HG03097 (cell line): ENCODE data around the gene ATP6V0E2.

ENCODE experiments used
- ATAC-seq: cut with Tn5 transposase; IDR thresholded peaks from one replicate; pipeline ENCODE4 v1.9.1; 2021; ENCODE audit not compliant: unreplicated experiment, low FRiP score

ATP6V0E2 gene

GRCh38 chr7:149860821-149861727 is 12.7 kb upstream of the ATP6V0E2 start:
- no peak for ATAC-seq

GRCh38 chr7:149861728-149862045 is 12.1 kb upstream of the ATP6V0E2 start:
- ATAC-seq: no peak

- no peak for ATAC-seq
Observed at GRCh38 chr7:149862156-149862555, 11.6 kb upstream of the ATP6V0E2 start.

GRCh38 chr7:149863500-149863899 is 10.3 kb upstream of the ATP6V0E2 start:
- no peak for ATAC-seq

- no peak for ATAC-seq
Observed at GRCh38 chr7:149864023-149864422, 9.7 kb upstream of the ATP6V0E2 start.

- no peak for ATAC-seq
Observed at GRCh38 chr7:149864751-149865150, 9.0 kb upstream of the ATP6V0E2 start.

GRCh38 chr7:149865437-149865836 is 8.3 kb upstream of the ATP6V0E2 start:
- ATAC-seq: peak; percentile 42

GRCh38 chr7:149866139-149866778 is 7.5 kb upstream of the ATP6V0E2 start:
- no peak for ATAC-seq

GRCh38 chr7:149866779-149867447 is 6.9 kb upstream of the ATP6V0E2 start:
- no peak for ATAC-seq

- no peak for ATAC-seq
Observed at GRCh38 chr7:149867762-149868622, 5.8 kb upstream of the ATP6V0E2 start.

- no peak for ATAC-seq
Observed at GRCh38 chr7:149868623-149869290, 5.0 kb upstream of the ATP6V0E2 start.

- no peak for ATAC-seq
Observed at GRCh38 chr7:149869291-149869650, 4.5 kb upstream of the ATP6V0E2 start.

GRCh38 chr7:149869867-149870266 is 3.9 kb upstream of the ATP6V0E2 start:
- ATAC-seq: no peak

GRCh38 chr7:149870274-149870673 is 3.5 kb upstream of the ATP6V0E2 start:
- ATAC-seq: no peak

- ATAC-seq: no peak
Observed at GRCh38 chr7:149870701-149871483, 2.9 kb upstream of the ATP6V0E2 start.

GRCh38 chr7:149871576-149871975 is 2.2 kb upstream of the ATP6V0E2 start:
- ATAC-seq: no peak

- ATAC-seq: no peak
Observed at GRCh38 chr7:149872419-149873073, 1.2 kb upstream of the ATP6V0E2 start.

GRCh38 chr7:149873970-149874643 is 338 bp downstream of the ATP6V0E2 start:
- peak; percentile 21 for ATAC-seq
